A549 treated with Mapracorat at 1 μM for 4 hours (cell line): Measurements from ENCODE around the gene ZFYVE1. TPM values are rescaled to one million over a fixed set of nuclear protein-coding genes. Genes with fewer than 3 reads are reported as not detected.

Experiments used
- total RNA-seq: library from RNA; stranded (reverse); fragments of 200-300 nt; extraction: Qiagen RNA extraction; gene quantifications from 5 replicates; pipeline ENCODE4 v1.2.3, GENCODE V29; 2022

Gene ZFYVE1, protein sequence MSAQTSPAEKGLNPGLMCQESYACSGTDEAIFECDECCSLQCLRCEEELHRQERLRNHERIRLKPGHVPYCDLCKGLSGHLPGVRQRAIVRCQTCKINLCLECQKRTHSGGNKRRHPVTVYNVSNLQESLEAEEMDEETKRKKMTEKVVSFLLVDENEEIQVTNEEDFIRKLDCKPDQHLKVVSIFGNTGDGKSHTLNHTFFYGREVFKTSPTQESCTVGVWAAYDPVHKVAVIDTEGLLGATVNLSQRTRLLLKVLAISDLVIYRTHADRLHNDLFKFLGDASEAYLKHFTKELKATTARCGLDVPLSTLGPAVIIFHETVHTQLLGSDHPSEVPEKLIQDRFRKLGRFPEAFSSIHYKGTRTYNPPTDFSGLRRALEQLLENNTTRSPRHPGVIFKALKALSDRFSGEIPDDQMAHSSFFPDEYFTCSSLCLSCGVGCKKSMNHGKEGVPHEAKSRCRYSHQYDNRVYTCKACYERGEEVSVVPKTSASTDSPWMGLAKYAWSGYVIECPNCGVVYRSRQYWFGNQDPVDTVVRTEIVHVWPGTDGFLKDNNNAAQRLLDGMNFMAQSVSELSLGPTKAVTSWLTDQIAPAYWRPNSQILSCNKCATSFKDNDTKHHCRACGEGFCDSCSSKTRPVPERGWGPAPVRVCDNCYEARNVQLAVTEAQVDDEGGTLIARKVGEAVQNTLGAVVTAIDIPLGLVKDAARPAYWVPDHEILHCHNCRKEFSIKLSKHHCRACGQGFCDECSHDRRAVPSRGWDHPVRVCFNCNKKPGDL
- 8.5 to 11.6 TPM (median 10.0 TPM) in 5 replicates for total RNA-seq

DNA sequence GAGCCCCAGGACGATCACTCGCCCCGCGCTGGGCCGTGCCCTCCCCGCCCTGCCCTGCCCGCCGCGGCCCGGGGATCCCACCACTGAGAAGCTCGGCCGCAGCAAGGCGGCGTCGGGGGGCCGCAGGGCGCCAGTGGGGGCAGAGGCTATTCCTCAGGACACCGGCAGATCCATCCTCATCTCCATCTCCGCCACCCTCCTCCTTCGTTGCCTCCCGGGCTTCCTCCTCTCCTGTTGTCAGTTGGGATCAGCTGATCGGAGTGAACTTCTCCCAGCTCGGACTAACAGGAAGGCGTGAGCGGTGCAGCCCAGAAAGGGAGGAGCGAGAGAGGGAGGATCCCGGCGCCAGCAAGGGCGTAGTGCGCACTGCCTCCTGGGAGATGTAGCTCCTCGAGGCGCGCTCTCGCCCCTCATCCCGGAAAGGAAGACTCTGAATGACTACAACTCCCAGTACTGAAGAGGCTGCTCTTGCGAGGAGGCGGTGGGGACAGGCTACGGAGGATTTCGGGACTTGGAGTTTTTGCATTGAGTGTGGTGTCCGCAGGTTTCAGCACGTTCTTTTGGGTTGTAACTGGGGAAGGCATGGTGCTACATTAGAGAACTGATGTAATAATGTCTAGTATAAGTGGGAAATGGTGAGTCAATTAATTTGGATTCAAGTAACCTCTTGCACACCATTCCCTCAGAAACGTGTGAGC, at the start of gene ZFYVE1:
Gene ZFYVE1, minus strand, starts transcription at position 262 of the 698 bp plus-strand sequence. CDS start 2,598 bp downstream, outside the sequence.

GRCh38 chr14:73058224-73058921, 31.5 kb upstream of the ZFYVE1 start, which contains the start of gene RBM25:
Gene RBM25 (plus strand): TSS chr14:73058534. CDS start chr14:73071642, 13,108 bp downstream.

GRCh38 chr14:72926292-72927028, 100.4 kb downstream of the ZFYVE1 start, which contains the start of gene DCAF4:
Gene DCAF4 (plus strand): TSS chr14:72926464. CDS start chr14:72937979, 11,515 bp downstream.

Other genes starting within 250 kb of the ZFYVE1 start
- gene DPF3, start 133.0 kb downstream of the ZFYVE1 start, total RNA-seq = 0.10 to 0.72 TPM (median 0.24 TPM) in 5 replicates
- gene DCAF4, start 100.6 kb downstream of the ZFYVE1 start, total RNA-seq = 24.1 to 33.8 TPM (median 27.7 TPM) in 5 replicates
- 46.9 to 59.1 TPM (median 54.6 TPM) in 5 replicates for gene RBM25, start 31.4 kb upstream of the ZFYVE1 start, total RNA-seq
- gene PSEN1, start 109.4 kb upstream of the ZFYVE1 start, total RNA-seq = 55.1 to 67.6 TPM (median 64.2 TPM) in 5 replicates
- 5.4 to 6.5 TPM (median 6.1 TPM) in 5 replicates for gene PAPLN, start 210.4 kb upstream of the ZFYVE1 start, total RNA-seq